ENCODE results near the gene MRPL52. TPM values are rescaled to one million over a fixed set of nuclear protein-coding genes. Genes with fewer than 3 reads are reported as not detected.
A peak's percentile ranks its signal among the peaks of the same experiment; 100 is the strongest.

MRPL52 gene
- total and polyA plus RNA-seq, 2 of the 13 experiments (the other 11 are each of a cell fraction or from before 2014, with no cell fraction given): 118 to 329 TPM

DNA sequence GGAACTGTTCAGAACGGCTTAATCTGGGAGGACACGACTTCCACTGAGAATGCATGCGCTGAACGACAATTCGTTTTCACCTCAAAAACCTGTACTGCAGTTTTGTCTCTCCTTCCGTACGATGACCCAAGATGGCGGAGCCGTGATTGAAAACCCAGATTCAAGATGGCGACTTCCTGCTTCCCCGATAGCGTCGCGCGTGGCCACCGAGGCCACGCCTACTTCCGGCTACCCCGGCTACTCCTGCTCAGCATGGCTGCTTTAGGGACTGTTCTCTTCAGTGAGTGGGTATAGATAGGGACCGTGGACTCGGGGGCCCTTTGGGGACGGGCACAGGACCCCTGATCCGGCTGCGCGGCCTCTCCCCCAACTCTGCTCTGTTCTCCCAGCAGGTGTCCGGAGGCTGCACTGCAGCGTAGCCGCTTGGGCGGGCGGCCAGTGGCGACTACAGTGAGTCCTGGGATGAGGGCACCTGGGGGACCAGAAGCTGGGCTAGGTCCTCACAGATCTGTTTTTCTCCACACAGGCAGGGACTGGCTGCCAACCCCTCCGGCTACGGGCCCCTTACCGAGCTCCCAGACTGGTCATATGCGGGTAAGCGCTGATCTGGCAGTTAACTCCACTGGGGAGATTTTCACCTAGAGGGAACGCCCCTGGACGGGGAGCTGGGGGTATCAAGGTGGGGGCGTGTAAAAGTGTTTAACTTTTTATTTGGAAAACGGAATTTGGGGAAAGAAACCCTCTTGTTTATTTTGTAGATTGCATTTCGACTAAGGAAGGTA, at the start of gene MRPL52 (continued):
- TF ChIP-seq, protein P1, sequence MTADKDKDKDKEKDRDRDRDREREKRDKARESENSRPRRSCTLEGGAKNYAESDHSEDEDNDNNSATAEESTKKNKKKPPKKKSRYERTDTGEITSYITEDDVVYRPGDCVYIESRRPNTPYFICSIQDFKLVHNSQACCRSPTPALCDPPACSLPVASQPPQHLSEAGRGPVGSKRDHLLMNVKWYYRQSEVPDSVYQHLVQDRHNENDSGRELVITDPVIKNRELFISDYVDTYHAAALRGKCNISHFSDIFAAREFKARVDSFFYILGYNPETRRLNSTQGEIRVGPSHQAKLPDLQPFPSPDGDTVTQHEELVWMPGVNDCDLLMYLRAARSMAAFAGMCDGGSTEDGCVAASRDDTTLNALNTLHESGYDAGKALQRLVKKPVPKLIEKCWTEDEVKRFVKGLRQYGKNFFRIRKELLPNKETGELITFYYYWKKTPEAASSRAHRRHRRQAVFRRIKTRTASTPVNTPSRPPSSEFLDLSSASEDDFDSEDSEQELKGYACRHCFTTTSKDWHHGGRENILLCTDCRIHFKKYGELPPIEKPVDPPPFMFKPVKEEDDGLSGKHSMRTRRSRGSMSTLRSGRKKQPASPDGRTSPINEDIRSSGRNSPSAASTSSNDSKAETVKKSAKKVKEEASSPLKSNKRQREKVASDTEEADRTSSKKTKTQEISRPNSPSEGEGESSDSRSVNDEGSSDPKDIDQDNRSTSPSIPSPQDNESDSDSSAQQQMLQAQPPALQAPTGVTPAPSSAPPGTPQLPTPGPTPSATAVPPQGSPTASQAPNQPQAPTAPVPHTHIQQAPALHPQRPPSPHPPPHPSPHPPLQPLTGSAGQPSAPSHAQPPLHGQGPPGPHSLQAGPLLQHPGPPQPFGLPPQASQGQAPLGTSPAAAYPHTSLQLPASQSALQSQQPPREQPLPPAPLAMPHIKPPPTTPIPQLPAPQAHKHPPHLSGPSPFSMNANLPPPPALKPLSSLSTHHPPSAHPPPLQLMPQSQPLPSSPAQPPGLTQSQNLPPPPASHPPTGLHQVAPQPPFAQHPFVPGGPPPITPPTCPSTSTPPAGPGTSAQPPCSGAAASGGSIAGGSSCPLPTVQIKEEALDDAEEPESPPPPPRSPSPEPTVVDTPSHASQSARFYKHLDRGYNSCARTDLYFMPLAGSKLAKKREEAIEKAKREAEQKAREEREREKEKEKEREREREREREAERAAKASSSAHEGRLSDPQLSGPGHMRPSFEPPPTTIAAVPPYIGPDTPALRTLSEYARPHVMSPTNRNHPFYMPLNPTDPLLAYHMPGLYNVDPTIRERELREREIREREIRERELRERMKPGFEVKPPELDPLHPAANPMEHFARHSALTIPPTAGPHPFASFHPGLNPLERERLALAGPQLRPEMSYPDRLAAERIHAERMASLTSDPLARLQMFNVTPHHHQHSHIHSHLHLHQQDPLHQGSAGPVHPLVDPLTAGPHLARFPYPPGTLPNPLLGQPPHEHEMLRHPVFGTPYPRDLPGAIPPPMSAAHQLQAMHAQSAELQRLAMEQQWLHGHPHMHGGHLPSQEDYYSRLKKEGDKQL (CRISPR knock-in tag; IDR thresholded peaks at IDR 0.05; ENCODE audit: low read depth): no peak
- TF ChIP-seq PHF8 (CRISPR knock-in tag; IDR thresholded peaks at IDR 0.05) (peak; percentile 97), ZNF230 (CRISPR knock-in tag; IDR thresholded peaks at IDR 0.05) (peak; percentile 98), GTF2F1 (IDR thresholded peaks at IDR 0.05; ENCODE audit: low read length) (no peak), ZNF17 (CRISPR knock-in tag; IDR thresholded peaks at IDR 0.05) (no peak), MEF2D (CRISPR knock-in tag; IDR thresholded peaks at IDR 0.05) (peak; percentile 84), NFE2L1 (CRISPR knock-in tag; IDR thresholded peaks at IDR 0.05; ENCODE audit: borderline replicate concordance) (peak; percentile 55; the same call in 1 of the 2 replicates), FOXA3 (CRISPR knock-in tag; IDR thresholded peaks at IDR 0.05) (peak; percentile 3; the same call in 1 of the 2 replicates), NFYC (CRISPR knock-in tag; IDR thresholded peaks at IDR 0.05) (no peak), ZMYM3 (CRISPR knock-in tag; IDR thresholded peaks at IDR 0.05) (no peak; the same call in 1 of the 2 replicates), ZNF619 (CRISPR knock-in tag; IDR thresholded peaks at IDR 0.05) (peak; percentile 88), JUN (CRISPR knock-in tag; IDR thresholded peaks at IDR 0.05) (peak; percentile 68; the same call in 1 of the 2 replicates)
- TF ChIP-seq, protein P2, sequence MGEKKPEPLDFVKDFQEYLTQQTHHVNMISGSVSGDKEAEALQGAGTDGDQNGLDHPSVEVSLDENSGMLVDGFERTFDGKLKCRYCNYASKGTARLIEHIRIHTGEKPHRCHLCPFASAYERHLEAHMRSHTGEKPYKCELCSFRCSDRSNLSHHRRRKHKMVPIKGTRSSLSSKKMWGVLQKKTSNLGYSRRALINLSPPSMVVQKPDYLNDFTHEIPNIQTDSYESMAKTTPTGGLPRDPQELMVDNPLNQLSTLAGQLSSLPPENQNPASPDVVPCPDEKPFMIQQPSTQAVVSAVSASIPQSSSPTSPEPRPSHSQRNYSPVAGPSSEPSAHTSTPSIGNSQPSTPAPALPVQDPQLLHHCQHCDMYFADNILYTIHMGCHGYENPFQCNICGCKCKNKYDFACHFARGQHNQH (CRISPR knock-in tag; IDR thresholded peaks at IDR 0.05): peak; percentile 80; the same call in 1 of the 2 replicates
- TF ChIP-seq, protein P3, sequence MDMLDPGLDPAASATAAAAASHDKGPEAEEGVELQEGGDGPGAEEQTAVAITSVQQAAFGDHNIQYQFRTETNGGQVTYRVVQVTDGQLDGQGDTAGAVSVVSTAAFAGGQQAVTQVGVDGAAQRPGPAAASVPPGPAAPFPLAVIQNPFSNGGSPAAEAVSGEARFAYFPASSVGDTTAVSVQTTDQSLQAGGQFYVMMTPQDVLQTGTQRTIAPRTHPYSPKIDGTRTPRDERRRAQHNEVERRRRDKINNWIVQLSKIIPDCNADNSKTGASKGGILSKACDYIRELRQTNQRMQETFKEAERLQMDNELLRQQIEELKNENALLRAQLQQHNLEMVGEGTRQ (IDR thresholded peaks at IDR 0.05; ENCODE audit: low read depth, low read length): peak; percentile 36; the same call in 1 of the 2 replicates
- TF ChIP-seq, protein P3 (CRISPR knock-in tag; IDR thresholded peaks at IDR 0.05; ENCODE audit: borderline replicate concordance): no peak; the same call in 1 of the 2 replicates
- TF ChIP-seq, protein P4, sequence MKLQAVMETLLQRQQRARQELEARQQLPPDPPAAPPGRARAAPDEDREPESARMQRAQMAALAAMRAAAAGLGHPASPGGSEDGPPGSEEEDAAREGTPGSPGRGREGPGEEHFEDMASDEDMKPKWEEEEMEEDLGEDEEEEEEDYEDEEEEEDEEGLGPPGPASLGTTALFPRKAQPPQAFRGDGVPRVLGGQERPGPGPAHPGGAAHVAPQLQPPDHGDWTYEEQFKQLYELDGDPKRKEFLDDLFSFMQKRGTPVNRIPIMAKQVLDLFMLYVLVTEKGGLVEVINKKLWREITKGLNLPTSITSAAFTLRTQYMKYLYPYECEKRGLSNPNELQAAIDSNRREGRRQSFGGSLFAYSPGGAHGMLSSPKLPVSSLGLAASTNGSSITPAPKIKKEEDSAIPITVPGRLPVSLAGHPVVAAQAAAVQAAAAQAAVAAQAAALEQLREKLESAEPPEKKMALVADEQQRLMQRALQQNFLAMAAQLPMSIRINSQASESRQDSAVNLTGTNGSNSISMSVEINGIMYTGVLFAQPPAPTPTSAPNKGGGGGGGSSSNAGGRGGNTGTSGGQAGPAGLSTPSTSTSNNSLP (IDR thresholded peaks at IDR 0.05; ENCODE audit: low read depth, low read length): no peak; the same call in 1 of the 2 replicates

Measured in HepG2 (cell line).